B cell (primary cell): Measurements from ENCODE around the gene VOPP1. TPM values are rescaled to one million over a fixed set of nuclear protein-coding genes. Genes with fewer than 3 reads are reported as not detected.

Experiments used
- ATAC-seq: fragments of 200-7000 bp; cut with Tn5 transposase; one replicate; pipeline ENCODE4 v1.10.0; 2021; ENCODE audit warnings: low read depth, mild to moderate bottlenecking, moderate number of reproducible peaks, moderate library complexity
- CTCF ChIA-PET: fragments of 350-600 bp; sonication (Branson Sonifier 250); formaldehyde crosslinking; loops from one replicate; lab custom pipeline; 2021; ENCODE audit warnings: antibody characterized with exemption, inconsistent platforms; lab: Charles Lee
- POLR2A ChIA-PET: fragments of 350-600 bp; sonication (Branson Sonifier 250); formaldehyde crosslinking; loops from one replicate; lab custom pipeline; 2021; ENCODE audit warnings: antibody characterized with exemption; lab: Charles Lee
- DNase-seq: peaks from one replicate; pipeline ENCODE4 v3.0.0; 2013
- H2AFZ ChIP-seq: 2 replicates; pipeline ENCODE4 v1.6.1; 2012; ENCODE audit warnings: mild to moderate bottlenecking, low read depth, low read length; ENCODE audit not compliant: insufficient read depth, poor library complexity, severe bottlenecking
- H3K27ac ChIP-seq, 2 donors: 1 replicate in 1 of 2; 2 replicates in 1 of 2; pipeline ENCODE4 v1.5.1; 2012 to 2013; ENCODE audit warnings: low read length in 2 of 2, mild to moderate bottlenecking in 2 of 2, moderate library complexity in 1 of 2
- H3K27me3 ChIP-seq, 4 experiments: fragments of 200-600 bp in 1 of 4; sonication (generic) in 1 of 4; replicated peaks in 1 of 4; 1 replicate in 2 of 4; 2 replicates in 2 of 4; pipeline versions ENCODE4 v1.6.1 to v1.7.0; 2013 to 2016; ENCODE audit warnings: low read length in 3 of 4, mild to moderate bottlenecking in 2 of 4, mixed read lengths in 1 of 4, moderate library complexity in 1 of 4; ENCODE audit not compliant: insufficient read depth in 4 of 4, control insufficient read depth in 3 of 4; ENCODE audit errors: control extremely low read depth in 1 of 4
- H3K36me3 ChIP-seq, 2 experiments: replicated peaks in 1 of 2; 1 replicate in 1 of 2; 2 replicates in 1 of 2; pipeline versions ENCODE4 v1.6.1 to v1.7.1; 2013; ENCODE audit warnings: low read length in 1 of 2; ENCODE audit not compliant: insufficient read depth in 2 of 2, control insufficient read depth in 1 of 2; ENCODE audit errors: control extremely low read depth in 1 of 2, extremely low read depth in 1 of 2
- H3K4me1 ChIP-seq, 2 donors: fragments of 200-600 bp in 1 of 2; sonication (generic) in 1 of 2; 1 replicate in 1 of 2; 2 replicates in 1 of 2; pipeline versions ENCODE4 v1.5.1 to v1.6.1; 2013 to 2017; ENCODE audit warnings: low read length in 2 of 2; ENCODE audit not compliant: control insufficient read depth in 2 of 2, insufficient read depth in 2 of 2
- H3K4me2 ChIP-seq: replicated peaks from 2 replicates; pipeline ENCODE3; 2012; ENCODE audit warnings: mild to moderate bottlenecking, low read depth, low read length; ENCODE audit not compliant: poor library complexity, severe bottlenecking
- H3K4me3 ChIP-seq, 5 experiments: fragments of 200-600 bp in 1 of 5; sonication (generic) in 1 of 5; 1 replicate in 3 of 5; 2 replicates in 2 of 5; pipeline versions ENCODE4 v1.5.1 to v1.7.0; 2011 to 2016; ENCODE audit warnings: low read length in 4 of 5, mild to moderate bottlenecking in 4 of 5, low read depth in 2 of 5, control low read depth in 1 of 5, moderate library complexity in 1 of 5; ENCODE audit not compliant: insufficient read depth in 1 of 5; ENCODE audit errors: control extremely low read depth in 1 of 5, extremely low read depth in 1 of 5
- H3K79me2 ChIP-seq: fragments of 200-600 bp; sonication (generic); one replicate; pipeline ENCODE4 v1.6.0; 2016; ENCODE audit warnings: low read length; ENCODE audit not compliant: control insufficient read depth, insufficient read depth
- H3K9ac ChIP-seq: fragments of 200-600 bp; sonication (generic); 2 replicates; pipeline ENCODE4 v1.6.1; 2017; ENCODE audit warnings: mild to moderate bottlenecking, low read length, moderate library complexity
- H3K9me3 ChIP-seq, 3 donors: one replicate each; pipeline versions ENCODE4 v1.6.1 to v1.7.1; 2013; ENCODE audit warnings: low read length in 2 of 3; ENCODE audit not compliant: control insufficient read depth in 2 of 3, insufficient read depth in 1 of 3; ENCODE audit errors: control extremely low read depth in 1 of 3
- H4K20me1 ChIP-seq: 2 replicates; pipeline ENCODE4 v1.6.0; 2012; ENCODE audit warnings: mild to moderate bottlenecking, low read length; ENCODE audit not compliant: insufficient read depth, control insufficient read depth, poor library complexity, severe bottlenecking
- H3K27ac Mint-ChIP-seq: one replicate; pipeline ENCODE4 v1.8.0; 2021; ENCODE audit warnings: mixed read lengths
- H3K27me3 Mint-ChIP-seq: one replicate; pipeline ENCODE4 v1.8.0; 2021; ENCODE audit warnings: mixed read lengths
- H3K4me1 Mint-ChIP-seq: one replicate; pipeline ENCODE4 v1.8.0; 2021; ENCODE audit warnings: mixed read lengths
- H3K4me3 Mint-ChIP-seq: one replicate; pipeline ENCODE4 v1.8.0; 2021; ENCODE audit warnings: mixed read lengths
- H3K9me3 Mint-ChIP-seq: one replicate; pipeline ENCODE4 v1.8.0; 2022; ENCODE audit warnings: mixed read lengths; ENCODE audit not compliant: insufficient read depth
- EZH2 ChIP-seq: IDR thresholded peaks from 2 replicates; pipeline ENCODE4 v1.6.1; 2012; ENCODE audit warnings: borderline replicate concordance, low read depth, mild to moderate bottlenecking, moderate library complexity, low read length; ENCODE audit not compliant: insufficient read depth, poor library complexity, severe bottlenecking
- WGBS: methylation state at CpG from one replicate; pipeline ENCODE4 v1.1.5; 2013; ENCODE audit warnings: missing lambda C conversion rate; ENCODE audit not compliant: insufficient coverage; 5-methylcytosine and 5-hydroxymethylcytosine counted together
- intact Hi-C: fragments of 100-400 bp; cut with micrococcal nuclease; formaldehyde crosslinking; loops from one replicate; pipeline ENCODE4 v1.10.0; 2022
- polyA plus RNA-seq: library from polyadenylated mRNA; depleted of rRNA; stranded (reverse); fragments of >200 nt; gene quantifications from 2 replicates; pipeline ENCODE4 v1.2.3, GENCODE V29; 2012
- total RNA-seq, 2 donors: library from RNA; stranded (reverse); fragments of 120-200 nt in 1 of 2; gene quantifications; 1 replicate in 1 of 2; 2 replicates in 1 of 2; pipeline versions ENCODE4 v1.2.3 to v1.2.4, GENCODE V29; 2013 to 2022
- TF ChIP-seq, protein P1 (sequence below): fragments of 200-600 bp; IDR thresholded peaks from one replicate; pipeline ENCODE4 v1.8.0; 2022; ENCODE audit warnings: antibody characterized with exemption, mild to moderate bottlenecking

Gene VOPP1
- total and polyA plus RNA-seq, 2 donors (not counting 1 experiment from before 2014, with no cell fraction given): 53.2 to 256 TPM

DNA sequence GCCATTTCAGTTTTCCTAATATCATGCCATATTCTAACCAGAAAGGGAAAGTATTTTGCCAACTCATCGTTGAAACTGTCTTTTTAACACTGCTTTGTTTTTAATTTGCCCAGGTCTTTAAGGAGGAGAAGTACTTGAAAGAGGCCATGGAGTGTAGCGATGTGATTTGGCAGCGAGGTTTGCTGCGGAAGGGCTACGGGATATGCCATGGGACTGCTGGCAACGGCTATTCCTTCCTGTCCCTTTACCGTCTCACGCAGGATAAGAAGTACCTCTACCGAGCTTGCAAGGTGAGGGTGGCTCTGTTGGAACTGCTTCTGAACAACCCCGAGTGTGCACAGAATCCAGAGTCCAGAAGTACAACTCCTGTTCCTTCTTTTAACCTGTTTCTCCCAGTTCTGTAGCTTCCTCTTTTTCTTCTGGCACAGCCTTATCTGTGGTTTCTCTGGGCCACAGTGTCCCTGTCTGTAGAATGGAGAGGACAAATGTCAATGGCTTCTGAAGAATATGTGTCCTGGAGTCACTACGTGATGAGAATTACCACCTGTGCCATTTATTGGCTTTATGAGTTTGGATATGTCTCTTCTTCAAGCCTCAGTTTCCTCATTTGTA is 147.1 kb downstream of the VOPP1 start:
- no peaks in the 10 kb centered on the region for H3K79me2 ChIP-seq
- H3K9me3 ChIP-seq: no peaks in the 10 kb centered on the region
- Mint-ChIP-seq H3K27me3 (no peaks in the 10 kb centered on the region), H3K4me3 (no peak overlapping the region), H3K4me1 (no peaks in the 10 kb centered on the region), H3K27ac (no peak overlapping the region), H3K9me3 (no peaks in the 10 kb centered on the region)
- no peak for ATAC-seq
- H3K27me3 ChIP-seq: no peaks in the 10 kb centered on the region
- no peak for TF ChIP-seq EZH2
- TF ChIP-seq, protein P1, sequence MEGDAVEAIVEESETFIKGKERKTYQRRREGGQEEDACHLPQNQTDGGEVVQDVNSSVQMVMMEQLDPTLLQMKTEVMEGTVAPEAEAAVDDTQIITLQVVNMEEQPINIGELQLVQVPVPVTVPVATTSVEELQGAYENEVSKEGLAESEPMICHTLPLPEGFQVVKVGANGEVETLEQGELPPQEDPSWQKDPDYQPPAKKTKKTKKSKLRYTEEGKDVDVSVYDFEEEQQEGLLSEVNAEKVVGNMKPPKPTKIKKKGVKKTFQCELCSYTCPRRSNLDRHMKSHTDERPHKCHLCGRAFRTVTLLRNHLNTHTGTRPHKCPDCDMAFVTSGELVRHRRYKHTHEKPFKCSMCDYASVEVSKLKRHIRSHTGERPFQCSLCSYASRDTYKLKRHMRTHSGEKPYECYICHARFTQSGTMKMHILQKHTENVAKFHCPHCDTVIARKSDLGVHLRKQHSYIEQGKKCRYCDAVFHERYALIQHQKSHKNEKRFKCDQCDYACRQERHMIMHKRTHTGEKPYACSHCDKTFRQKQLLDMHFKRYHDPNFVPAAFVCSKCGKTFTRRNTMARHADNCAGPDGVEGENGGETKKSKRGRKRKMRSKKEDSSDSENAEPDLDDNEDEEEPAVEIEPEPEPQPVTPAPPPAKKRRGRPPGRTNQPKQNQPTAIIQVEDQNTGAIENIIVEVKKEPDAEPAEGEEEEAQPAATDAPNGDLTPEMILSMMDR: no peak
- no peak overlapping the region for H3K9ac ChIP-seq
- no peak overlapping the region for H3K4me2 ChIP-seq
- WGBS: 63% methylated on average over 9 of the region's 11 CpGs
- ChIA-PET CTCF (interaction anchor here (1.4 to 2.7 kb wide), 2 partner anchors 10 to 11 kb away, joined by 3 to 19 read pairs; no protein-coding TSS in a partner anchor), POLR2A (no interaction called here)
- H3K4me1 ChIP-seq: no peaks in the 10 kb centered on the region
- H3K27ac ChIP-seq: no peak overlapping the region
- DNase-seq: no peak
- no peaks in the 10 kb centered on the region for H4K20me1 ChIP-seq
- no peak overlapping the region for H2AFZ ChIP-seq
- H3K36me3 ChIP-seq: peaks cover 4 to 22% of the 10 kb centered on the region in 2 experiments
- intact Hi-C loops: no loop called here
- no peak overlapping the region for H3K4me3 ChIP-seq

DNA sequence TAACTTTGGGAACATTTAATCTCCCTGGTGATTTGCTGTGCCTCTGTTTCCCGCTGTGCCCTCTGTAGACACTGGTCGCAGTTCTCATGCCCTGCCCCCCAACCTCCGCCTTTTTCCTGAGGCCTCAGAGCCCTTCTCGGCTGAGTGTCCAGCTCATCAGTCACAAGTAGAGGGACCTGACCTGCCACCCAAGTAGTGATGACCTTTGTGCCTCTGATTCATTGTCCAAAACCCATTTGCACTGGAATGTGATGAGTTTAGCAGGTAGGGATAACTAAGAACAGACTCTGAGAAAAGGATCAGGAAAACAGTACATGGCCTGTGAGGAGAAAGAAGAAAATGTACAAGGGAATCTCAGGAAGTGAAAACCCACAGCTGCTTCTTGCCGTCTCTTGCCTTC is 148.4 kb downstream of the VOPP1 start:
- no peak overlapping the region for H3K27ac Mint-ChIP-seq
- H3K27me3 ChIP-seq: no peaks in the 10 kb centered on the region
- DNase-seq: no peak
- no peaks in the 10 kb centered on the region for H3K9me3 Mint-ChIP-seq
- H3K4me3 Mint-ChIP-seq: no peak overlapping the region
- H3K27me3 Mint-ChIP-seq: no peaks in the 10 kb centered on the region
- H3K79me2 ChIP-seq: no peaks in the 10 kb centered on the region
- H3K4me3 ChIP-seq: no peak overlapping the region
- no peak for ATAC-seq
- H3K36me3 ChIP-seq: peaks cover 4 to 21% of the 10 kb centered on the region in 2 experiments
- ChIA-PET POLR2A (no interaction called here), CTCF (interaction anchor here (0.8 to 2.7 kb wide), 4 partner anchors 9 to 173 kb away, joined by 3 to 19 read pairs (median 3); no protein-coding TSS in a partner anchor)
- intact Hi-C loops: no loop called here
- H4K20me1 ChIP-seq: no peaks in the 10 kb centered on the region
- H3K4me2 ChIP-seq: no peak overlapping the region
- H3K9ac ChIP-seq: no peak overlapping the region
- H2AFZ ChIP-seq: no peak overlapping the region
- H3K4me1 Mint-ChIP-seq: no peaks in the 10 kb centered on the region
- no peak overlapping the region for H3K27ac ChIP-seq
- no peaks in the 10 kb centered on the region for H3K4me1 ChIP-seq
- TF ChIP-seq EZH2: no peak
- TF ChIP-seq, protein P1: no peak
- 96% methylated on average over 5 of the region's 5 CpGs for WGBS
- no peaks in the 10 kb centered on the region for H3K9me3 ChIP-seq
